ENCODE results near the gene RASA4B. TPM values are rescaled to one million over a fixed set of nuclear protein-coding genes. Genes with fewer than 3 reads are reported as not detected.

Gene RASA4B
- total and polyA plus RNA-seq, 2 donors from 2014 or later: 22.5 to 24.0 TPM

GRCh38 chr7:102446387-102447156, 71.0 kb downstream of the RASA4B start:
- no peak overlapping the region for H3K9ac ChIP-seq (ENCODE audit: low read length in 3 of 3)
- H3K4me3 ChIP-seq (ENCODE audit: low read length in 3 of 3): no peak overlapping the region
- no peak for DNase-seq
- no peak overlapping the region for H3K27ac ChIP-seq (ENCODE audit: low read depth in 2 of 2, low read length in 2 of 2)
- peaks cover 0 to 11% (median 0%) of the 10 kb centered on the region in 3 donors for H3K36me3 ChIP-seq (ENCODE audit: control insufficient read depth in 2 of 3, insufficient read depth in 3 of 3, low read length in 3 of 3)
- TF ChIP-seq CTCF (IDR thresholded peaks at IDR 0.05; ENCODE audit: borderline replicate concordance, extremely low read depth, insufficient read depth): no peak
- no peaks in the 10 kb centered on the region for H3K27me3 ChIP-seq (ENCODE audit: control insufficient read depth, insufficient read depth, low read length)
- no peak for FAIRE-seq
- intact Hi-C loops (cut with DNase I): no loop called here
- peaks cover 0 to 2% (median 0%) of the 10 kb centered on the region in 3 donors for H3K4me1 ChIP-seq (ENCODE audit: control insufficient read depth in 2 of 3, insufficient read depth in 2 of 3, low read depth in 1 of 3, low read length in 3 of 3)
- H3K9me3 ChIP-seq (ENCODE audit: control insufficient read depth in 2 of 3, insufficient read depth in 1 of 3, low read length in 3 of 3): no peaks in the 10 kb centered on the region

DNA sequence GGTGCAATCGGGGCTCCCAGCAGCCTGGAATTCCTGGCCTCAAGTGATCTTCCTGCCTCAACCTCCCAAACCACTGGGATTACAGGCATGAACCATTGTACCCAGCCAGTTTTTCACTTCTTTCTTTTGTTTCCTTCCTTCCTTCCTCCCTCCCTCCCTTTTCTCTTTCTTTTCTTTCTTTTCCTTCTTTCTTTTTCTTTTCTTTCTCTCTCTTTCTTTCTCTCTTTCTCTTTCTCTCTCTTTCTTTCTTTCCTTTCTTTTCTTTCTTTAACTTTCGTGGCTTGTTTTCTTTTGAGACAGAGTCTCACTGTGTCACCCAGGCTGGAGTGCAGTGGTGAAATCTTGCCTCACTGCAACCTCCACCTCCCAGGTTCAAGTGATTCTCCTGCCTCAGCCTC, 71.9 kb downstream of the RASA4B start:
- no peaks in the 10 kb centered on the region for H3K4me1 ChIP-seq (ENCODE audit: control insufficient read depth in 2 of 3, insufficient read depth in 2 of 3, low read depth in 1 of 3, low read length in 3 of 3)
- no peaks in the 10 kb centered on the region for H3K27me3 ChIP-seq (ENCODE audit: control insufficient read depth, insufficient read depth, low read length)
- H3K36me3 ChIP-seq (ENCODE audit: control insufficient read depth in 2 of 3, insufficient read depth in 3 of 3, low read length in 3 of 3): peaks cover 0 to 11% (median 0%) of the 10 kb centered on the region in 3 donors
- H3K27ac ChIP-seq (ENCODE audit: low read depth in 2 of 2, low read length in 2 of 2): no peak overlapping the region
- FAIRE-seq: no peak
- H3K4me3 ChIP-seq (ENCODE audit: low read length in 3 of 3): no peak overlapping the region
- H3K9me3 ChIP-seq (ENCODE audit: control insufficient read depth in 2 of 3, insufficient read depth in 1 of 3, low read length in 3 of 3): no peaks in the 10 kb centered on the region
- no peak overlapping the region for H3K9ac ChIP-seq (ENCODE audit: low read length in 3 of 3)
- intact Hi-C loops (cut with DNase I): no loop called here
- TF ChIP-seq CTCF (IDR thresholded peaks at IDR 0.05; ENCODE audit: borderline replicate concordance, extremely low read depth, insufficient read depth): no peak
- DNase-seq: no peak

DNA sequence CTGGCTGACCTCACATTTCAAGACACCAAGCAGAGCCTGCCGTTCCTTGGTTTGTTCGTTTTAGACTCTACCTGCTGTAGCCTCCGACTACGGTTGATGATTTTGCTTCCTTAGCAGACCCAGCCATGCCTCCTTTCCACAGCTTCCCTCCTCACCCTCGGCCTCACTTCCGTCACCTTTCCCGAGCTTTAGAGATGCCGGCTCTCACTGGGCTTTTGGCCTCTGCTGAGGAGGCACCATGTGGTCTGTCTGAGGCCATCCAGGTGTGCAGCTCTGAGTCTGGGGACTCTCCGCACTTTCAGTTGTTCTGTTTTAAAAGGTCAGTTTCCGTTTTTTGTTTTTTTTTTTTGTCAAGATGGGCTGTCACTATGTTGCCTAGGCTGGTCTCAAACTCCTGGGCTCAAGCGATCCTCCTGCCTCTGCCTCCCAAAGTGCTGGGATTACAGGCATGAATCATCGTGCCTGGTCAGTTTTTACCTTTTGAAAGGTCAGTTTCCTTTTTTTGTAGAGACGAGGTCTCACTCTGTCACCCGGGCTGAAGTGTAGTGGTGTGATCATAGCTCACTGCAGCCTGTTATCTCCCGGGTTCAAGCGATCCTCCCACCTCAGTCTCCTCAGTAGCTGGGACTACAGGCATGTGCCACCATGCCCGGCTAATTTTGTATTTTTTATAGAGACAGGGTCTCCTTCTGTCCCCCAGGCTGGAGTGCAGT, 72.5 kb downstream of the RASA4B start:
- Histone ChIP-seq H3K27me3 (ENCODE audit: control insufficient read depth, insufficient read depth, low read length) (no peaks in the 10 kb centered on the region), H3K9me3 (ENCODE audit: control insufficient read depth in 2 of 3, insufficient read depth in 1 of 3, low read length in 3 of 3) (no peaks in the 10 kb centered on the region), H3K4me3 (ENCODE audit: low read length in 3 of 3) (no peak overlapping the region), H3K27ac (ENCODE audit: low read depth in 2 of 2, low read length in 2 of 2) (no peak overlapping the region), H3K36me3 (ENCODE audit: control insufficient read depth in 2 of 3, insufficient read depth in 3 of 3, low read length in 3 of 3) (peaks cover 0 to 11% (median 0%) of the 10 kb centered on the region in 3 donors), H3K9ac (ENCODE audit: low read length in 3 of 3) (no peak overlapping the region), H3K4me1 (ENCODE audit: control insufficient read depth in 2 of 3, insufficient read depth in 2 of 3, low read depth in 1 of 3, low read length in 3 of 3) (no peaks in the 10 kb centered on the region)
- FAIRE-seq (no peak), DNase-seq (no peak)
- no peak for TF ChIP-seq CTCF (IDR thresholded peaks at IDR 0.05; ENCODE audit: borderline replicate concordance, extremely low read depth, insufficient read depth)
- intact Hi-C loops (cut with DNase I): no loop called here

All from kidney (tissue), 14 donors.